Measurements from ENCODE around the gene CAMK1D. TPM values are rescaled to one million over a fixed set of nuclear protein-coding genes. Genes with fewer than 3 reads are reported as not detected.

Gene CAMK1D
- total and polyA plus RNA-seq, 10 of the 15 experiments (the other 5 are each of a cell fraction or from before 2014, with no cell fraction given), result 2.1 to 35.5 (median 14.7) TPM

- no peak for ATAC-seq
- RAD21 ChIA-PET (ENCODE audit: unreplicated experiment), result no interaction called here
- Histone ChIP-seq H3K27ac (ENCODE audit: control insufficient read depth, insufficient read depth) (no peak overlapping the region), H4K20me1 (ENCODE audit: control insufficient read depth, insufficient read depth) (no peaks in the 10 kb centered on the region), H2AFZ (ENCODE audit: control insufficient read depth, low read depth, low read length) (no peak overlapping the region), H3K27me3 (replicated peaks in 1 of 2; ENCODE audit: control insufficient read depth in 2 of 2, insufficient read depth in 2 of 2, low read length in 1 of 2) (no peaks in the 10 kb centered on the region), H3K4me3 (no peak overlapping the region), H3K4me2 (ENCODE audit: control insufficient read depth, insufficient read depth) (no peak overlapping the region), H3K9ac (ENCODE audit: control insufficient read depth, insufficient read depth, low read length) (no peak overlapping the region), H3K36me3 (ENCODE audit: control insufficient read depth in 2 of 2, insufficient read depth in 2 of 2, low read length in 1 of 2) (no peaks in the 10 kb centered on the region), H3K79me2 (ENCODE audit: control insufficient read depth, insufficient read depth, low read length) (no peaks in the 10 kb centered on the region; the same call in 1 of the 2 replicates), H3K4me1 (ENCODE audit: control insufficient read depth, insufficient read depth, low read length) (peaks cover 3% of the 10 kb centered on the region), H3K9me3 (replicated peaks; ENCODE audit: control insufficient read depth, insufficient read depth, low read length) (no peaks in the 10 kb centered on the region)
- SMC1A ChIA-PET (ENCODE audit: uncharacterized antibody, unreplicated experiment), result no interaction called here
- intact Hi-C loops (cut with micrococcal nuclease; ENCODE audit: unreplicated experiment) (loop anchor here (10.0 kb wide), 2 partner anchors 135 to 165 kb away; no protein-coding TSS in a partner anchor), in situ Hi-C loops (cut with MboI) (no loop called here)
- TF ChIP-seq SMAD1 (IDR thresholded peaks at IDR 0.05; ENCODE audit: low read depth, partially characterized antibody) (no peak), STAT1 (conservative IDR thresholded peaks at IDR 0.05) (no peak), MEF2B (IDR thresholded peaks at IDR 0.05; ENCODE audit: partially characterized antibody, poor library complexity, severe bottlenecking) (no peak), PAX5 (IDR thresholded peaks at IDR 0.05; ENCODE audit: borderline replicate concordance, low read depth, low read length) (no peak), SIX5 (IDR thresholded peaks at IDR 0.05; ENCODE audit: low read depth, low read length, severe bottlenecking) (no peak), E2F4 (IDR thresholded peaks at IDR 0.05; ENCODE audit: low read depth, low read length) (no peak), POU2F2 (IDR thresholded peaks at IDR 0.05; ENCODE audit: borderline replicate concordance, low read depth, low read length) (no peak), RAD21 (IDR thresholded peaks at IDR 0.05; ENCODE audit: insufficient read depth, low read depth, low read length) (no peak), CHD2 (IDR thresholded peaks at IDR 0.05; ENCODE audit: borderline replicate concordance, low read depth, low read length) (no peak), TBL1XR1 (IDR thresholded peaks at IDR 0.05; ENCODE audit: low read depth, low read length) (no peak), JUND (IDR thresholded peaks at IDR 0.05; ENCODE audit: low read depth, low read length) (no peak), POLR2AphosphoS2 (IDR thresholded peaks at IDR 0.05; ENCODE audit: low read depth, low read length) (no peak), HDGF (IDR thresholded peaks at IDR 0.05) (no peak), BACH1 (IDR thresholded peaks at IDR 0.05; ENCODE audit: borderline replicate concordance) (no peak)
- no peak for FAIRE-seq
- POLR2A ChIA-PET, result no interaction called here
- CTCF ChIA-PET, result no interaction called here
- 96% methylated on average over 8 of the region's 8 CpGs for WGBS (ENCODE audit: insufficient coverage, insufficient replicate concordance, low lambda C conversion rate, missing lambda C conversion rate)
- DNase-seq (ENCODE audit: low read depth, low spot score), result no peak
- no TSS peak for BruUV-seq (replicated peaks)
These were observed 140.0 kb downstream of the CAMK1D start for GRCh38 chr10:12489357-12489756.

Data from GM12878 (cell line).